ENCODE data around the gene TUBD1. TPM values are rescaled to one million over a fixed set of nuclear protein-coding genes. Genes with fewer than 3 reads are reported as not detected.
"Not testable (repeated sequence)": the region's sequence is repeated elsewhere in the genome, so short reads cannot be mapped to it uniquely, and the experiment has no call there.

Gene TUBD1
- polyA plus RNA-seq, 6 donors from 2014 or later, result 12.7 to 26.5 (median 23.3) TPM

GRCh38 chr17:59846394-59847165 is 46.2 kb downstream of the TUBD1 start:
- H3K9me3 Mint-ChIP-seq, result no peaks in the 10 kb centered on the region
- H3K27ac Mint-ChIP-seq, result peak overlapping the region; percentile 58 to 93 (median 77)
- peak; percentile 92 to 93 for ATAC-seq (ENCODE audit: low read depth in 2 of 2)
- H3K36me3 Mint-ChIP-seq, result peaks cover 0 to 4% of the 10 kb centered on the region in 2 donors
- peak; percentile 27 for DNase-seq
- H3K4me3 Mint-ChIP-seq, result peak overlapping the region in 5 of 8 donors; percentile 10 to 63 (median 34)
- peaks cover 28 to 57% (median 29%) of the 10 kb centered on the region in 3 donors for H3K4me1 Mint-ChIP-seq
- no peaks in the 10 kb centered on the region for H3K27me3 Mint-ChIP-seq

- Mint-ChIP-seq H3K4me3 (peak overlapping the region in 5 of 8 donors; percentile 10 to 63 (median 28)), H3K27ac (peak overlapping the region; percentile 22 to 93 (median 77)), H3K9me3 (no peaks in the 10 kb centered on the region), H3K27me3 (no peaks in the 10 kb centered on the region), H3K36me3 (peaks cover 0 to 4% of the 10 kb centered on the region in 2 donors), H3K4me1 (peaks cover 28 to 59% (median 29%) of the 10 kb centered on the region in 3 donors)
- peak; percentile 44 to 53 for ATAC-seq (ENCODE audit: low read depth in 2 of 2)
- no peak for DNase-seq
Observed at GRCh38 chr17:59845595-59846393, 46.9 kb downstream of the TUBD1 start.

- ATAC-seq (ENCODE audit: low read depth in 2 of 2), result no peak
- Mint-ChIP-seq H3K36me3 (peaks cover 0 to 12% of the 10 kb centered on the region in 2 donors), H3K4me3 (no peak overlapping the region), H3K9me3 (no peaks in the 10 kb centered on the region), H3K27me3 (no peaks in the 10 kb centered on the region), H3K4me1 (peaks cover 28 to 63% (median 29%) of the 10 kb centered on the region in 3 donors), H3K27ac (peak overlapping the region in 4 of 6 donors; percentile 60 to 83 (median 73))
- DNase-seq, result no peak
Observed at GRCh38 chr17:59844884-59845594, 47.7 kb downstream of the TUBD1 start.

GRCh38 chr17:59842901-59843652 is 49.7 kb downstream of the TUBD1 start:
- Mint-ChIP-seq H3K4me3 (peak overlapping the region in 1 of 8 donors; percentile 35), H3K27me3 (no peaks in the 10 kb centered on the region), H3K27ac (peak overlapping the region in 2 of 6 donors; percentile 15 to 53), H3K4me1 (peaks cover 29 to 62% (median 29%) of the 10 kb centered on the region in 3 donors), H3K9me3 (no peaks in the 10 kb centered on the region), H3K36me3 (peaks cover 0 to 18% of the 10 kb centered on the region in 2 donors)
- DNase-seq, result no peak
- ATAC-seq (ENCODE audit: low read depth in 2 of 2), result no peak

- not testable (repeated sequence) for H3K27me3 Mint-ChIP-seq; ATAC-seq (ENCODE audit: low read depth in 2 of 2); DNase-seq; H3K9me3 Mint-ChIP-seq
- Mint-ChIP-seq H3K27ac (peak overlapping the region in 1 of 6 donors; percentile 15), H3K4me3 (peak overlapping the region in 2 of 8 donors; percentile 15 to 49), H3K4me1 (peaks cover 30 to 55% (median 33%) of the 10 kb centered on the region in 3 donors), H3K36me3 (peaks cover 0 to 18% of the 10 kb centered on the region in 2 donors)
Observed at GRCh38 chr17:59841882-59842263, 50.9 kb downstream of the TUBD1 start.

GRCh38 chr17:59841091-59841881 is 51.5 kb downstream of the TUBD1 start:
- H3K9me3 Mint-ChIP-seq; ATAC-seq (ENCODE audit: low read depth in 2 of 2); DNase-seq; H3K27me3 Mint-ChIP-seq: not testable (repeated sequence)
- H3K27ac Mint-ChIP-seq, result peak overlapping the region in 4 of 6 donors; percentile 15 to 67 (median 43)
- H3K36me3 Mint-ChIP-seq, result peaks cover 0 to 18% of the 10 kb centered on the region in 2 donors
- peaks cover 24 to 52% (median 27%) of the 10 kb centered on the region in 3 donors for H3K4me1 Mint-ChIP-seq
- H3K4me3 Mint-ChIP-seq, result peak overlapping the region in 1 of 8 donors; percentile 44

GRCh38 chr17:59840329-59841090 is 52.2 kb downstream of the TUBD1 start:
- DNase-seq (no peak), ATAC-seq (ENCODE audit: low read depth in 2 of 2) (no peak)
- H3K4me3 Mint-ChIP-seq, result peak overlapping the region in 2 of 8 donors; percentile 27 to 44
- peaks cover 17 to 45% (median 20%) of the 10 kb centered on the region in 3 donors for H3K4me1 Mint-ChIP-seq
- peak overlapping the region in 4 of 6 donors; percentile 15 to 87 (median 73) for H3K27ac Mint-ChIP-seq
- H3K9me3 Mint-ChIP-seq, result no peaks in the 10 kb centered on the region
- peaks cover 0 to 18% of the 10 kb centered on the region in 2 donors for H3K36me3 Mint-ChIP-seq
- no peaks in the 10 kb centered on the region for H3K27me3 Mint-ChIP-seq

- H3K36me3 Mint-ChIP-seq, result peaks cover 0 to 18% of the 10 kb centered on the region in 2 donors
- peak overlapping the region in 3 of 8 donors; percentile 3 to 81 (median 60) for H3K4me3 Mint-ChIP-seq
- no peak for DNase-seq
- ATAC-seq (ENCODE audit: low read depth in 2 of 2), result no peak
- no peaks in the 10 kb centered on the region for H3K9me3 Mint-ChIP-seq
- no peaks in the 10 kb centered on the region for H3K27me3 Mint-ChIP-seq
- H3K4me1 Mint-ChIP-seq, result peaks cover 15 to 39% (median 20%) of the 10 kb centered on the region in 3 donors
- H3K27ac Mint-ChIP-seq, result peak overlapping the region in 3 of 6 donors; percentile 84 to 91 (median 91)
Observed at GRCh38 chr17:59839651-59840328, 53.0 kb downstream of the TUBD1 start.

- Mint-ChIP-seq H3K4me1 (peaks cover 15 to 36% (median 20%) of the 10 kb centered on the region in 3 donors), H3K36me3 (peaks cover 0 to 23% of the 10 kb centered on the region in 2 donors), H3K4me3 (peak overlapping the region; percentile 51 to 90 (median 80)), H3K27me3 (no peaks in the 10 kb centered on the region), H3K9me3 (no peaks in the 10 kb centered on the region), H3K27ac (peak overlapping the region; percentile 88 to 95 (median 91))
- DNase-seq, result no peak
- no peak for ATAC-seq (ENCODE audit: low read depth in 2 of 2)
Observed at GRCh38 chr17:59838052-59838916, 54.5 kb downstream of the TUBD1 start.

Data from naive B cell (primary cell).